GM23248 (cell line): ENCODE data around the gene KCNC1. TPM values are rescaled to one million over a fixed set of nuclear protein-coding genes. Genes with fewer than 3 reads are reported as not detected.

Experiments
- DNase-seq: peaks from one replicate; pipeline ENCODE4 v3.0.0-alpha.2; 2015
- H2AFZ ChIP-seq: fragments of 200-600 bp; sonication (generic); 2 replicates; pipeline ENCODE4 v1.6.1; 2016; ENCODE audit warnings: antibody characterized with exemption
- H3F3A ChIP-seq: fragments of 200-600 bp; sonication (generic); 2 replicates; pipeline ENCODE4 v1.6.1; 2016; ENCODE audit warnings: mild to moderate bottlenecking, antibody characterized with exemption, mixed run types; ENCODE audit not compliant: insufficient read depth
- H3K27ac ChIP-seq: fragments of 200-600 bp; sonication (generic); 2 replicates; pipeline ENCODE4 v1.5.1; 2016; ENCODE audit warnings: mild to moderate bottlenecking
- H3K27me3 ChIP-seq: fragments of 200-600 bp; sonication (generic); replicated peaks from 2 replicates; pipeline ENCODE4 v1.6.1; 2016; ENCODE audit warnings: mild to moderate bottlenecking; ENCODE audit not compliant: insufficient read depth
- H3K36me3 ChIP-seq: fragments of 200-600 bp; sonication (generic); 2 replicates; pipeline ENCODE4 v1.6.1; 2016; ENCODE audit warnings: low read depth, mild to moderate bottlenecking
- H3K4me1 ChIP-seq: fragments of 200-600 bp; sonication (generic); 2 replicates; pipeline ENCODE4 v1.6.1; 2016; ENCODE audit warnings: mild to moderate bottlenecking; ENCODE audit not compliant: insufficient read depth
- H3K4me2 ChIP-seq: fragments of 200-600 bp; sonication (generic); one replicate; pipeline ENCODE4 v1.6.1; 2016; ENCODE audit warnings: mild to moderate bottlenecking; ENCODE audit not compliant: unreplicated experiment
- H3K4me3 ChIP-seq: fragments of 200-600 bp; sonication (generic); 2 replicates; pipeline ENCODE4 v1.5.1; 2016; ENCODE audit warnings: mild to moderate bottlenecking
- H3K79me2 ChIP-seq: fragments of 200-600 bp; sonication (generic); 2 replicates; pipeline ENCODE4 v1.6.1; 2016; ENCODE audit warnings: mild to moderate bottlenecking; ENCODE audit not compliant: insufficient read depth
- H3K9ac ChIP-seq: fragments of 200-600 bp; sonication (generic); 2 replicates; pipeline ENCODE4 v1.6.1; 2016; ENCODE audit warnings: mild to moderate bottlenecking
- H3K9me2 ChIP-seq: fragments of 200-600 bp; sonication (generic); 2 replicates; pipeline ENCODE4 v1.6.1; 2016; ENCODE audit warnings: mixed run types, mild to moderate bottlenecking, moderate library complexity; ENCODE audit not compliant: insufficient read depth
- H3K9me3 ChIP-seq: fragments of 200-600 bp; sonication (generic); one replicate; pipeline ENCODE4 v1.6.1; 2017; ENCODE audit warnings: low read depth
- H4K20me1 ChIP-seq: fragments of 200-600 bp; sonication (generic); 2 replicates; pipeline ENCODE4 v1.6.0; 2016; ENCODE audit not compliant: insufficient read depth
- EZH2 ChIP-seq: fragments of 200-600 bp; sonication (generic); IDR thresholded peaks from 2 replicates; pipeline ENCODE4 v1.6.1; 2018; ENCODE audit warnings: antibody characterized with exemption, mild to moderate bottlenecking; ENCODE audit not compliant: insufficient read depth, poor library complexity, severe bottlenecking
- EZH2phosphoT487 ChIP-seq: fragments of 200-600 bp; sonication (generic); IDR thresholded peaks from 2 replicates; pipeline ENCODE4 v1.6.1; 2018; ENCODE audit warnings: antibody characterized with exemption, moderate library complexity, mild to moderate bottlenecking, low read depth; ENCODE audit not compliant: insufficient read depth
- WGBS, 2 experiments: methylation state at CpG; one replicate each; pipeline ENCODE4 v1.1.6; 2015 to 2017; ENCODE audit warnings: low lambda C conversion rate in 2 of 2, low coverage in 1 of 2; ENCODE audit errors: missing lambda C conversion rate in 2 of 2; 5-methylcytosine and 5-hydroxymethylcytosine counted together
- in situ Hi-C: fragments of 300-500 bp; cut with MboI; formaldehyde crosslinking; loops from 2 replicates; pipeline ENCODE4 v1.15.0; 2020
- polyA plus RNA-seq: library from polyadenylated mRNA; unstranded; fragments of >200 nt; fragmentation: Nextera tagmentation; extraction: Ambion mirVana; gene quantifications from 2 replicates; pipeline ENCODE4 v1.2.1, GENCODE V29; 2016
- total RNA-seq: library from RNA; depleted of rRNA; stranded (reverse); fragments of >200 nt; shearing (Covaris generic); gene quantifications from 2 replicates; pipeline ENCODE4 v1.2.3, GENCODE V29; 2014

Gene KCNC1
- total and polyA plus RNA-seq, 2 experiments from 2014 or later: not detected

GRCh38 chr11:17700991-17701390, 33.6 kb upstream of the KCNC1 start:
- Histone ChIP-seq H3K4me3 (no peak overlapping the region), H3K36me3 (no peaks in the 10 kb centered on the region), H4K20me1 (no peaks in the 10 kb centered on the region), H3K79me2 (no peaks in the 10 kb centered on the region), H3K9me3 (no peaks in the 10 kb centered on the region), H3K9me2 (no peaks in the 10 kb centered on the region), H3K27me3 (peaks cover 21% of the 10 kb centered on the region), H3F3A (no peaks in the 10 kb centered on the region), H3K9ac (no peak overlapping the region), H2AFZ (no peak overlapping the region), H3K4me2 (no peak overlapping the region), H3K27ac (no peak overlapping the region), H3K4me1 (no peaks in the 10 kb centered on the region)
- in situ Hi-C loops: no loop called here
- DNase-seq: no peak
- WGBS, 2 experiments: 66 to 74% methylated on average over 4 of the region's 4 CpGs
- TF ChIP-seq EZH2phosphoT487 (no peak), EZH2 (no peak)

GRCh38 chr11:17702876-17703275, 31.7 kb upstream of the KCNC1 start:
- Histone ChIP-seq H3K9me2 (no peaks in the 10 kb centered on the region), H3K9ac (no peak overlapping the region), H2AFZ (no peak overlapping the region), H3K79me2 (no peaks in the 10 kb centered on the region), H3K4me3 (no peak overlapping the region), H3K27ac (no peak overlapping the region), H3K4me1 (no peaks in the 10 kb centered on the region), H3F3A (no peaks in the 10 kb centered on the region), H3K36me3 (no peaks in the 10 kb centered on the region), H3K27me3 (peaks cover 10% of the 10 kb centered on the region; the same call in 1 of the 2 replicates), H4K20me1 (no peaks in the 10 kb centered on the region), H3K4me2 (no peak overlapping the region), H3K9me3 (no peaks in the 10 kb centered on the region)
- WGBS, 2 experiments: 33 to 38% methylated on average over 5 of the region's 5 CpGs
- in situ Hi-C loops: no loop called here
- no peak for TF ChIP-seq EZH2phosphoT487
- no peak for TF ChIP-seq EZH2
- DNase-seq: no peak

GRCh38 chr11:17703951-17704350, 30.6 kb upstream of the KCNC1 start:
- TF ChIP-seq EZH2phosphoT487 (no peak), EZH2 (no peak)
- H3K36me3 ChIP-seq: no peaks in the 10 kb centered on the region
- peaks cover 8% of the 10 kb centered on the region; the same call in 1 of the 2 replicates for H3K27me3 ChIP-seq
- DNase-seq: peak; percentile 32
- H3K9me2 ChIP-seq: no peaks in the 10 kb centered on the region
- no peak overlapping the region for H2AFZ ChIP-seq
- no peaks in the 10 kb centered on the region for H3K9me3 ChIP-seq
- no peak overlapping the region for H3K27ac ChIP-seq
- no peaks in the 10 kb centered on the region for H3F3A ChIP-seq
- H3K4me2 ChIP-seq: no peak overlapping the region
- H3K4me1 ChIP-seq: no peaks in the 10 kb centered on the region
- H3K4me3 ChIP-seq: no peak overlapping the region
- no peaks in the 10 kb centered on the region for H3K79me2 ChIP-seq
- H3K9ac ChIP-seq: no peak overlapping the region
- 50 to 55% methylated on average over 2 of the region's 2 CpGs for WGBS, 2 experiments
- in situ Hi-C loops: no loop called here
- H4K20me1 ChIP-seq: no peaks in the 10 kb centered on the region

GRCh38 chr11:17707830-17708229, 26.8 kb upstream of the KCNC1 start:
- no peak overlapping the region for H3K9ac ChIP-seq
- H3K4me1 ChIP-seq: no peaks in the 10 kb centered on the region
- no peaks in the 10 kb centered on the region for H3K36me3 ChIP-seq
- no peaks in the 10 kb centered on the region for H4K20me1 ChIP-seq
- no peak for DNase-seq
- H3K27me3 ChIP-seq: peaks cover 18% of the 10 kb centered on the region
- H3K79me2 ChIP-seq: no peaks in the 10 kb centered on the region
- no peak overlapping the region for H2AFZ ChIP-seq
- no peak overlapping the region for H3K27ac ChIP-seq
- H3K4me2 ChIP-seq: no peak overlapping the region
- H3F3A ChIP-seq: no peaks in the 10 kb centered on the region
- no peaks in the 10 kb centered on the region for H3K9me2 ChIP-seq
- TF ChIP-seq EZH2 (no peak), EZH2phosphoT487 (no peak)
- no peaks in the 10 kb centered on the region for H3K9me3 ChIP-seq
- WGBS, 2 experiments: 23 to 29% methylated on average over 4 of the region's 4 CpGs
- in situ Hi-C loops: no loop called here
- no peak overlapping the region for H3K4me3 ChIP-seq

GRCh38 chr11:17711836-17712235, 22.7 kb upstream of the KCNC1 start:
- Histone ChIP-seq H4K20me1 (no peaks in the 10 kb centered on the region), H3K9me3 (no peaks in the 10 kb centered on the region), H3K4me1 (no peaks in the 10 kb centered on the region), H3K4me3 (no peak overlapping the region), H3F3A (no peaks in the 10 kb centered on the region), H3K27me3 (peaks cover 22% of the 10 kb centered on the region), H3K4me2 (no peak overlapping the region), H3K36me3 (no peaks in the 10 kb centered on the region), H2AFZ (no peak overlapping the region), H3K9ac (no peak overlapping the region), H3K27ac (no peak overlapping the region), H3K9me2 (no peaks in the 10 kb centered on the region), H3K79me2 (no peaks in the 10 kb centered on the region)
- in situ Hi-C loops: no loop called here
- no peak for TF ChIP-seq EZH2phosphoT487
- no peak for TF ChIP-seq EZH2
- no peak for DNase-seq
- 13 to 19% methylated on average over 4 of the region's 4 CpGs for WGBS, 2 experiments
